Measurements from ENCODE around the gene SCML2. TPM values are rescaled to one million over a fixed set of nuclear protein-coding genes. Genes with fewer than 3 reads are reported as not detected.

SCML2 gene
- total and polyA plus RNA-seq, 2 of the 13 experiments (the other 11 are each of a cell fraction or from before 2014, with no cell fraction given), result 5.1 to 7.6 TPM

- WGBS (ENCODE audit: low lambda C conversion rate), result 45% methylated on average over 4 of the region's 5 CpGs
- no peak for TF ChIP-seq ZNF10 (CRISPR knock-in tag; IDR thresholded peaks at IDR 0.05; ENCODE audit: borderline replicate concordance, low read depth)
- no peak for TF ChIP-seq YY1 (IDR thresholded peaks at IDR 0.05; ENCODE audit: insufficient read depth, insufficient replicate concordance, low read depth, low read length)
- no peak for TF ChIP-seq ZBTB2 (CRISPR knock-in tag; IDR thresholded peaks at IDR 0.05; ENCODE audit: low read depth)
- no peak for TF ChIP-seq ZNF660 (CRISPR knock-in tag; IDR thresholded peaks at IDR 0.05; ENCODE audit: borderline replicate concordance, low read depth)
- TF ChIP-seq ZZZ3 (CRISPR knock-in tag; IDR thresholded peaks at IDR 0.05; ENCODE audit: borderline replicate concordance), result no peak
- TF ChIP-seq NR3C1 (CRISPR knock-in tag; IDR thresholded peaks at IDR 0.05), result no peak
- Histone ChIP-seq H4K20me1 (ENCODE audit: insufficient read depth, low read length) (no peaks in the 10 kb centered on the region), H3K4me1 (ENCODE audit: insufficient read depth, low read length) (no peaks in the 10 kb centered on the region), H3K79me2 (ENCODE audit: insufficient read depth, low read length) (no peaks in the 10 kb centered on the region), H2AFZ (ENCODE audit: low read length) (no peak overlapping the region), H3K27me3 (ENCODE audit: control insufficient read depth in 1 of 2, insufficient read depth in 2 of 2, low read length in 2 of 2) (no peaks in the 10 kb centered on the region), H3K4me2 (ENCODE audit: low read depth, low read length) (no peak overlapping the region), H3K9me3 (ENCODE audit: low read length) (no peaks in the 10 kb centered on the region), H3K27ac (ENCODE audit: extremely low read length, insufficient read depth, low read length) (no peak overlapping the region), H3K4me3 (replicated peaks in 1 of 3; ENCODE audit: insufficient read depth in 1 of 3, low read depth in 2 of 3, low read length in 3 of 3) (no peak overlapping the region), H3K9ac (ENCODE audit: insufficient read depth, low read depth, low read length) (no peak overlapping the region), H3K36me3 (replicated peaks in 1 of 2; ENCODE audit: control insufficient read depth in 1 of 2, insufficient read depth in 2 of 2, low read length in 2 of 2) (no peaks in the 10 kb centered on the region)
- in situ Hi-C loops (cut with HindIII; ENCODE audit: extremely low pct_ligation_motif_present, low pct_unique_long_range_greater_than_20kb) (loop anchor here (25.0 kb wide), 1 partner anchor 266 kb away; no protein-coding TSS in a partner anchor), intact Hi-C loops (cut with micrococcal nuclease; ENCODE audit: unreplicated experiment) (no loop called here)
- CTCF ChIA-PET (ENCODE audit: low intra/inter-chr PET ratio, low total read pairs), result no interaction called here
- no peak for FAIRE-seq
- BruUV-seq (replicated peaks), result no TSS peak
- POLR2A ChIA-PET, result no interaction called here
- no peak for ATAC-seq
- DNase-seq (ENCODE audit: low spot score), result no peak
Observed at GRCh38 chrX:18203631-18204030, 150.9 kb downstream of the SCML2 start.

GRCh38 chrX:18194688-18195087, 159.8 kb downstream of the SCML2 start:
- no peak overlapping the region for H3K4me3 ChIP-seq (replicated peaks in 1 of 3; ENCODE audit: insufficient read depth in 1 of 3, low read depth in 2 of 3, low read length in 3 of 3)
- BruUV-seq (replicated peaks), result no TSS peak
- WGBS (ENCODE audit: low lambda C conversion rate), result 0% methylated on average over 1 of the region's 1 CpG
- no peak for ATAC-seq
- H3K9ac ChIP-seq (ENCODE audit: insufficient read depth, low read depth, low read length), result no peak overlapping the region
- ChIA-PET CTCF (ENCODE audit: low intra/inter-chr PET ratio, low total read pairs) (no interaction called here), POLR2A (no interaction called here)
- no peaks in the 10 kb centered on the region for H3K4me1 ChIP-seq (ENCODE audit: insufficient read depth, low read length)
- no peaks in the 10 kb centered on the region for H4K20me1 ChIP-seq (ENCODE audit: insufficient read depth, low read length)
- no peaks in the 10 kb centered on the region for H3K36me3 ChIP-seq (replicated peaks in 1 of 2; ENCODE audit: control insufficient read depth in 1 of 2, insufficient read depth in 2 of 2, low read length in 2 of 2)
- FAIRE-seq, result no peak
- DNase-seq (ENCODE audit: low spot score), result no peak
- no peaks in the 10 kb centered on the region for H3K79me2 ChIP-seq (ENCODE audit: insufficient read depth, low read length)
- intact Hi-C loops (cut with micrococcal nuclease; ENCODE audit: unreplicated experiment), result no loop called here
- no peak overlapping the region for H3K27ac ChIP-seq (ENCODE audit: extremely low read length, insufficient read depth, low read length)
- no peak overlapping the region for H3K4me2 ChIP-seq (ENCODE audit: low read depth, low read length)
- H2AFZ ChIP-seq (ENCODE audit: low read length), result no peak overlapping the region
- H3K9me3 ChIP-seq (ENCODE audit: low read length), result no peaks in the 10 kb centered on the region
- in situ Hi-C loops (cut with HindIII; ENCODE audit: extremely low pct_ligation_motif_present, low pct_unique_long_range_greater_than_20kb), result no loop called here
- H3K27me3 ChIP-seq (ENCODE audit: control insufficient read depth in 1 of 2, insufficient read depth in 2 of 2, low read length in 2 of 2), result no peaks in the 10 kb centered on the region
- TF ChIP-seq ELF4 (CRISPR knock-in tag; IDR thresholded peaks at IDR 0.05; ENCODE audit: borderline replicate concordance) (no peak), SP5 (CRISPR knock-in tag; IDR thresholded peaks at IDR 0.05; ENCODE audit: borderline replicate concordance, low read depth) (no peak), SNAPC4 (CRISPR knock-in tag; IDR thresholded peaks at IDR 0.05) (no peak), ZFP36 (IDR thresholded peaks at IDR 0.05; ENCODE audit: borderline replicate concordance, low read depth, low read length, partially characterized antibody) (no peak), PHB2 (IDR thresholded peaks at IDR 0.05; ENCODE audit: partially characterized antibody) (no peak)

All from HepG2 (cell line).